NCI-H2107 (cell line): ENCODE results near the gene ZNF445.
"Not testable (repeated sequence)": the region's sequence is repeated elsewhere in the genome, so short reads cannot be mapped to it uniquely, and the experiment has no call there.

Source experiments
- DNase-seq: peaks from one replicate; lab custom pipeline; 2025; lab: John Stamatoyannopoulos, UW

The ZNF445 gene

GRCh38 chr3:44434834-44435510, 42.5 kb downstream of the ZNF445 start:
- no peak for DNase-seq

DNA sequence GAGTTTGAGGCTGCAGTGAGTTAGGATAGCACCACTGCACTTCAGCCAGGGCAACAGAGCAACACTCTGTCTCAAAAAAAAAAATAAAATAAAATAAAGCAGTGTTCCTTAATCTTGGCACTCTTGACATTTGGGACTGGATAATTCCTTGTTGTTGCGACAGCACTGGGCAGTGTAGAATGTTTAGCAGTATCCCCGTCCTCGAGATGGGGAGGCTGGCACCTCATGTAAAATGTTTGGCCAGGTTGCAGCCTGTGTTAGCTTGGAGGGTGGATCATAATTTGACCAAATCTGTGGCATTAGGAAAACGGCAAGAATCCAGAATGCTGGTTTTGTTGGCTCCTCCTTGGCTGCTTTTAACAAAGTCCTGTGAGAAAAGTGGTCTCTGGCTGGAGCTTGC, 47.0 kb downstream of the ZNF445 start:
- DNase-seq: no peak

DNA sequence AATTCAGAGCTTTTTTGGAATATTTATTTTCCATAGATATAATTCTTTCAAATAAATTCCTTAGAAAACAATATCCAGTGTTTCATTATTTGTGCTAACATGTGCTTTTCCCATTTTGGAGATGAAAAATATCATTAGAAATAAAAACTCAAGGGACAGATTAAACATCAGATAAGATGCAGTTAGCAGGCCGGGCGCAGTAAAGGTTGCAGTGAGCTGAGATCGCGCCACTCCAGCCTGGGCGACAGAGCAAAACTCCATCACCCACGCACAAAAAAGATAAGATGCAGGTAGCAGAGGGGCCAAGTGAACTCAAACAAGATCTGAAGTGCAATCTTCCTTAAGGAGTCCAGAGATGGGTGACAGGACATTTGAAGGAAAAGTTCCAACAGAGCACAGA, 48.0 kb downstream of the ZNF445 start:
- DNase-seq: no peak

- DNase-seq: no peak
Observed at GRCh38 chr3:44428910-44429309, 48.6 kb downstream of the ZNF445 start.

DNA sequence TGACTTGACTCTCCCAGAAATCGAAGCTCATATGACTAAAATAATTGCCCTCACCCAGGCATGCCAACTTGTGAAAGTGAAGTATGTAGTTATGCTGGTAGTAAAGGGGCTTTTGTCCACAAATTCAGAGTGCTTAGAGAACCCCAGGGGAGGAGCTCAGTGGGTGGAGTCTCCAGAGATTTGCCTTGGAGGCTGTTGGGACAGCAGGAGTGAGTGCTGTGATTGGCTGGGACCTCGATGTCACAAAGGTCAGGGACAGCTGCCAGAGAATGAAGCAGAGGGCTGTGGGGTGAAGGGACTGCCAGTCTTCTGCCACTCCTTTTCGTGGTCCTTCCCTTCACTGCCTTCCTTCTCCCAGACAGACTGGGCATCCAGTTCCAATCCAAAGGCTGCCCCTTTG, 49.8 kb downstream of the ZNF445 start:
- no peak for DNase-seq

GRCh38 chr3:44424758-44425157, 52.7 kb downstream of the ZNF445 start:
- DNase-seq: no peak

DNA sequence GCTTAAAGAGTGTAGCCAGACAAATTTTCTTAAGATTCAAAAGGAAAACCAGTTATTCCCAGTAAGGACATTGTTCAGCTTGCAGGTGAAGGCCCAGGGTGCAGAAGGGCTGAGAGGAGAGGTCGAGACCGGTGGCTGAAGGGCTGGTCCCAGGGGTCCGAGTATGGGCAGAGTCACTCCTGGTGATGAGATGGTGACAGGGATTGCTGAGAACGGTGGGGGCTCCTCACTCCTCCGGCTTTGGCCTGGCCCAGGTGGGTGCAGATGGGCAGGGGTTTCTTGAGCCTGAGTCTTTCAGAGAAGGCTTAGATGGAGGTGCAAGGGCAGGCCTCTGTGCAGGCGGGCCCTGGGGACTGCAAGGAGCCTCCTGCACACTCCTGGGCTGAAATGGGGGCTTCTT, 56.2 kb downstream of the ZNF445 start:
- no peak for DNase-seq

GRCh38 chr3:44420676-44421075, 56.8 kb downstream of the ZNF445 start:
- DNase-seq: no peak

DNA sequence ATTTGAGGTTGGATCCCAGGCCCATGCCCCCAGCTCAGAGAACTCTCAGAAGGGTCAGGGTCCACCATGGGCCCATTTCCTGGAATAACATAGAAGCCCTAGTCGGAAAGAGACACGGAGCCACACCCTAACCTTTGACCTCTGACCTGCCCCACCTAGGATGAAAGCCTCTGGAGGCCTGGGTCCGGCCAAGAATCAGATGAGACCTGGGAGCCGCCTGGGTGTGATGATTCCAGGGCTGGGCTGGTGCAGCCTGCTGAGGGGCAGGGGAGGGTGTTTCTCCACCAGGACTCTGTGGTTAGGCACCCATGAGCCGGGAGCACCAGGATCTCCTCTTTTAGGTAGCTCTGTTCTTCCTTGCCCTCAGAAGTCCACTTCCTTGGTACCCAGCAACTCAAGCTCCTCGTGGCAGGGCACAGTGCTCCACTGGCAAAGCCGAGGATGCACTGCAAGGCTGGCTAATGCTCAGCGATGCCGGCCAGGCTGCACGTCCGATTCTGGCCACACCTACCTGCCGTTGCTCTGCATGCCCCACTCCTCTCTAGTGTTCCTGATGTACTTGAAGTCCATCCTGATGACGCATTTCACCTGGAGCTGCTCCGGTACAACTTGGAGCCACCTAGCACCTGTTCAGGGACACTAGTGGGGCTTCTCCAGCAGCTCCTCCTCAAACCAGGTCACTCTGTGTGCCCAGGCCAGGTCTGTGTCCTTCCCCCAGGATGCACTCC, 57.4 kb downstream of the ZNF445 start:
- DNase-seq: no peak

DNA sequence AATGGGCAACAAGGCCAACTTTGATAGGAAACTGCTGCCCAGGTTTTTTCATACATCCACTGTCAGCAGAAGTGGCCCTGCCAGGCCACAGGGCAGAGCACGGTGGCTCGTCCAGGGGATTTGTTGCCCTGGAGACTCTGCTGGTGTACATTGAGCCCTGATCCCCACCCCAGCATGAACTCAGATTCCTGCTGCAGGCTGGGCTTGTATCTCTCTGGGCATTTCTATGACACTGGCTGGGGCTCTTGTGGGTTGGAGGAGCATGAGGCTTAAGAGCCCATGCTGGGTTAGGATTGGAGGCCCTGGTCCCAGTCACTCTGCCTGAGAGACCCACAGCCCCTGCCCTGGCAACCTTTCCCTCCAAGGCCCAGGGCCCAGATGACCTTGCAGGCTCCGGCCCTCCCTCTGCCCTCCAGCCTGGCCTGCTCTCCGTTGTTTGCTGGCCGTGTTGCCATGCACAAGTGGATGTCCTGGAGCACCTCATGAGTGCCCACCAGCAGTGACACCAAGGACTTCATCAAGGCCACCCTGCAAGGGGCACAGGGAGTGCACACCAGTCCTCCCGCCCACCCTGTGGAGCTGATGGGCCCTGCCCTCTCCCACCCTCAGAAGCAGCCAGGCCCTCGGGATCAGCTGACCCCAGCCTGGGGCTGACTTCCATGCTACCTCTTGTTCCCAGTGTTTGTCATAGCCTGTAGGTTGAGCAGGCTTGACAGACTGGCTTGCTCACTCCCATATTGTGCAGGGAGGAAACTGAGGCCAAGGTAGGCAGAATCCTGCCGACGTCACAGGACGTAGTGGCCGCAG, 58.2 kb downstream of the ZNF445 start:
- DNase-seq: no peak

DNA sequence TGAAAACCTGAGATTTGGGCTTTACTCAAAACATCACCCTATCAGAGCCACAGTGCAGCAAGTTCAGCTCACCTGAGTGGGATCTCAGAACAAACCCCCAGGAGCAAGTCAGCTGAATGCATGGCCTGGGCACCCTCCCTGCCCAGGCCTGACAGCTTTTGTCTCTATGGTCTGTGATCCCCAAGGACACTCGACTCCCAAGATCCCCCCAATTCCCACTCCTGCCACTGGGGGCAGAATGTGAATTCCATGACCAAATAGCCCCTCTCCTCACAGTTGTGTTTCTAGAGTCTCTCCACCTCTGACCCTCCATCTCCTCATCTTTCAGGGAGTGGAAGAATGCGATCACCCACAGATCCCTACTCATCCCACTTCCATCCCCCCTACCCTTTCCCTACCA, 58.9 kb downstream of the ZNF445 start:
- DNase-seq: no peak

DNA sequence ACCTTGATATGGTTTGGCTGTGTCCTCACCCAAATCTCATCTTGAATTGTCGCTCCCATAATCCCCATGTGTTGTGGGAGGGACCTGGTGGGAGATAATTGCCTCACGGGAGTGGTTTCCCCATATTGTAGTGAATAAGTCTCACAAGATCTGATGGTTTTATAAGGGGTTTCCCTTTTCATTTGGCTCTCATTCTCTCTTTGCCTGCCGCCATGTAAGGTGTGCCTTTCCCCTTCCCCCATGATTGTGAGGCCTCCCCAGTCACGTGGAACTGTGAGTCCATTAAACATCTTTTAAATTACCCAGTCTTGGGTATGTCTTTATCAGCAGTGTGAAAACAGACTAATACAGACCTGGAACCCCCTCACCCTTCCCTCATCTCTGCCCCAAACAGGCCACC, 59.4 kb downstream of the ZNF445 start:
- not testable (repeated sequence) for DNase-seq

GRCh38 chr3:44416031-44417030, 61.1 kb downstream of the ZNF445 start:
- no peak for DNase-seq

DNA sequence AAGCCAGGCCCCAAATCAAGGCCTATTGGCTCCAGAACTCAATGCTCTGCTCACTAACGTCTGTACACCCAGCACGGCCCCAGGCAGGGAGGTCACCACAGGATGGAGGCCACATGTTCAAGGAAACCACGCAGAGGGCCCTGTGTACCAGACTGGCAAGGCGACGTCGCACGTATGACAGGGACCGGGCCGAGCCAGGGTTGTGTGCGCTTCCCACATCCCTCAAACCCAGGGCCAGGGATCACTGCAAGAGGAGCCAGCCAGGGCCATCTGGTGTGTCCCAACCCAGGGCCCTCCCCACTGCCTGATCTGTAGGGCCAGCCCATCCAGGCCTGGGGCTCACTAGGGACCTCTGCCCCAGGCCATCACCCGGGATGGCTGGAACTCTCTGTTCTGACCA, 62.0 kb downstream of the ZNF445 start:
- no peak for DNase-seq

DNA sequence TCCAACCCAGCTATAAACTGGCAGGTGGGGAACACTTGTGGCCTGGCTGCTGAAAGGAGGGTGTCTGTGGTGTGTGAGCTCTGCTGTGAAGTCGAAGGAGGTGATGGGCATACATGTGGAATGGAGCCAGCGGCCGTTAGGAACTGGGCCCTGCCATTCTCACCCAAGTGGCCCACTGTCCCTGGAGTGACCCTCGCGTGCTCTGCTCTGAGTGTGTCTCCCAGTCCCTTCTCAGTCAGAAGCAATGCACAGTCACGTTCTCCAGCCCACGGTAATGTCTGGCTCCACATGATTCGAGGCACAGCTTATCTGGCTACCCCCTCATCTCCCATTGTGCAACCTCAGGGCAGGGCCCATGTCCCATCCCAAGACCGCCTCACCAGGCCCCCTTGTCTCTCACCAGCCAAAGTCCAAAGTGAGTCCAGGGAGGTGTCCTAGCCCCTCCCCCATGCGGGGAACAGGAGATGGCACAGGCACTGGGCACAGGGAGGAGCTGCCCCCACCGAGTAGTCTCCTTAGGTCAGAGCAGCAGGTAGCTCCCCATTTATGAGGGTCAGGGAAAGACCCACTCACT, 62.9 kb downstream of the ZNF445 start:
- DNase-seq: no peak

- DNase-seq: no peak
Observed at GRCh38 chr3:44412365-44412764, 65.1 kb downstream of the ZNF445 start.

- no peak for DNase-seq
Observed at GRCh38 chr3:44411031-44411645, 66.3 kb downstream of the ZNF445 start.

DNA sequence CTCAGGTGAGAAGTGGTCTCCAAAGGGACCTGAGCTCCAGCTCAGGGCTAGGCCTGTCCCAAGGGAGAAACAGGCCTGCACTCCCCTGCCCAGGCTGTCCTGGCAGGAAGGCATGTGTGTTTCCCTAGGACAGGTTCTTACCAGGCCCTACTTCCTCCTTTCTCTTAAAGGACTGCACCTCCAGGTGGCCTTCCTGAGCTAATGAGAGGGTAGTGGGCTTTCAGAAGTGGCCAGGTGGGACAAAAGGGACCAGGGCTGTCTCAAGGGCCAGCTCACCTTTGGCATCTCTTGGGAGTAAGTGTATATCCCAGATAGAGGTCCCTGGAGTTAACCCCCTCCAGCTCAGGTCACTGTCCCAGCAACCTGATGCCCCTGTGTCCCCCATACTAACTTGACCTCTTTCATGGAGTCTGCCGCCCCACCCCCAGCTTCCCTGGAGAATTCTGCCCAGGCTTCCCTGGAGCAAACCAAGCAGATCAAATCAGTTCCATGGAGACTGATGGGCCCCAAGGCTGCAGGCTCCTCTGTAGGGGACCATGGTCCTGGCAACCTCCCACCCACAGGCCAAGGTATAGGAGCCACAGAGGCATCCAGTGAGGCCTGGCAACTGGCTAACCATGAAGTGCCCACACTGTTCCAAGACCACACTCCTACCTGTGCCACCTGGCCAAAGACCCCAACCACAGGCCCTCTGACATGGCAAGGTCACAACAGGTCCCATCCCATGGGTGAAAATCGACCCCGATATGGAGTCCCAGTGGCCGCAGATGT, 67.6 kb downstream of the ZNF445 start:
- DNase-seq: no peak

- DNase-seq: no peak
Observed at GRCh38 chr3:44402548-44402947, 74.9 kb downstream of the ZNF445 start.

DNA sequence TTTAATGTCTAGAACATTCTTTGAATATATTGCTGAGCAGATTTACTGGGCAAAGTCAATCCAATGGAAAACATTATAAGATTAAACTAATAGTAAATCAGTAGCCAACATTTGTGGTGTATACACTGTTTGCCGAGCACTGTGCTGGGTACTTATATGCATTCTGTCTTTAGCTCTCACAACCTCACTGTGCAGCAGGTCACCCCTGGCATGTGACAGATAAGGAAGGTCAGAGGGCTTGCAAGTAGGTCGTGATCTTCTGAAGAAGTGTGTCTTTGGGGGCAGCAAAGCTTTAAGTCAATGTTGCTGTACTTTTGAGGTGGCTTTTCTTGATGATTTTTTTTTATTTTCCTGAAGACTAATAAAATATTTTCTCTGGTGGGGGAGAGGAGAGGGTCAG, 76.7 kb downstream of the ZNF445 start:
- DNase-seq: no peak
